Skin epidermis (tissue), 12 donors: ENCODE data around the gene CLSTN1.
"Not testable (repeated sequence)": the region's sequence is repeated elsewhere in the genome, so short reads cannot be mapped to it uniquely, and the experiment has no call there.

Experiments
- H3K27ac ChIP-seq, 21 experiments: fragments of 200-600 bp; sonication (generic) in 11 of 21; one replicate each; pipeline ENCODE4 v1.5.0; 2020; ENCODE audit warnings: mild to moderate bottlenecking in 3 of 21, inconsistent platforms in 2 of 21, moderate library complexity in 2 of 21
- H3K4me3 ChIP-seq, 7 experiments: fragments of 200-600 bp; sonication (generic) in 2 of 7; one replicate each; pipeline ENCODE4 v1.5.0; 2020; ENCODE audit warnings: inconsistent platforms in 2 of 7, mild to moderate bottlenecking in 2 of 7, moderate library complexity in 1 of 7

Gene CLSTN1

DNA sequence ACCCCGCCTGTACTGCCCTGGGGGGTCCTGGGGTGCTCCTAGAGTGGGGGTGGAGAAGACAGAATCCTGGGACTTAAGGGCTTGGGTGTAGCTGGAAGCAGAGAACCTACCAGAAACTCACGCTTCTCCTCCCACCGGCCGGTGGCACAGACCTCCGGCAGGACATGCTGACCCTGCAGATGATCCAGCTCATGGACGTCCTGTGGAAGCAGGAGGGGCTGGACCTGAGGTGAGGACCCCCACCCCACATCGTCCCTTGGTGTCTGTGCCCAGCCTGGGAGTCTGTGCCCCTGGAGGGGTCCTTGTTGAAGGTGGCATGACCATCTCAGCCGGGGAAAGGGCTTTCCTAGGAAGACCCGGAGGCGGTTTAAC is 101.4 kb downstream of the CLSTN1 start:
- H3K27ac ChIP-seq: no peak overlapping the region

GRCh38 chr1:9721606-9722377 is 102.0 kb downstream of the CLSTN1 start:
- H3K27ac ChIP-seq: peak overlapping the region in 8 of 21 experiments; percentile 3 to 54 (median 30)
- no peak overlapping the region for H3K4me3 ChIP-seq

More for the DNA sequence above, 101.4 kb downstream of the CLSTN1 start:
- H3K4me3 ChIP-seq: no peak overlapping the region

DNA sequence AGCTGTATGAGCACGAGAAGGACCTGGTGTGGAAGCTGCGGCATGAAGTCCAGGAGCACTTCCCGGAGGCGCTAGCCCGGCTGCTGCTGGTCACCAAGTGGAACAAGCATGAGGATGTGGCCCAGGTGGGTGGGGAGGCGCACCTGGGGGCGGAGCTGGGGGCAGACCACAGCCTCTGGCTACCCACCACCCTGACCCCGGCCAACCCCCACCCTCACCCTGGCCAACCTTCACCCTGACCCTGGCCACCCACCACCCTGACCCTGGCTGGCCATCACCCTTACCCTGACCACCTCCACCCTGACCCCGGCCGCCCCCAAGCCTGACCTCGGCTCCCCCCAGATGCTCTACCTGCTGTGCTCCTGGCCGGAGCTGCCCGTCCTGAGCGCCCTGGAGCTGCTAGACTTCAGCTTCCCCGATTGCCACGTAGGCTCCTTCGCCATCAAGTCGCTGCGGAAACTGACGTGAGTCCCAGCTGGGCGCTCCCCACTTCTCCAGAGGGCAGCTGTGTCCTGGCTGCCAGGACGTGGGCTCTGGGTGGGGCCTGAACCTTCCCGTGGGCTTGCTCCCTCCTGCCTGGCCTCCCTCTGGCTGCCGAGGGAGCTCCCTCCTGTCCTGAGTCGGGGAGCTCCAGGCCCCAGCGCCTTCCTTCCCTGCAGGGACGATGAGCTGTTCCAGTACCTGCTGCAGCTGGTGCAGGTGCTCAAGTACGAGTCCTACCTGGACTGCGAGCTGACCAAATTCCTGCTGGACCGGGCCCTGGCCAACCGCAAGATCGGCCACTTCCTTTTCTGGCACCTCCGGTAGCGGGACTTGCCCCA is 102.8 kb downstream of the CLSTN1 start:
- no peak overlapping the region for H3K4me3 ChIP-seq
- peak overlapping the region in 8 of 21 experiments; percentile 3 to 93 (median 30) for H3K27ac ChIP-seq

GRCh38 chr1:9719978-9720722 is 103.6 kb downstream of the CLSTN1 start:
- Histone ChIP-seq H3K27ac (peak overlapping the region in 9 of 21 experiments; percentile 21 to 99 (median 87)), H3K4me3 (no peak overlapping the region)

GRCh38 chr1:9718006-9718680 is 105.6 kb downstream of the CLSTN1 start:
- H3K27ac ChIP-seq: peak overlapping the region in 17 of 21 experiments; percentile 24 to 99 (median 83)
- H3K4me3 ChIP-seq: peak overlapping the region in 2 of 7 experiments; percentile 8 to 11

DNA sequence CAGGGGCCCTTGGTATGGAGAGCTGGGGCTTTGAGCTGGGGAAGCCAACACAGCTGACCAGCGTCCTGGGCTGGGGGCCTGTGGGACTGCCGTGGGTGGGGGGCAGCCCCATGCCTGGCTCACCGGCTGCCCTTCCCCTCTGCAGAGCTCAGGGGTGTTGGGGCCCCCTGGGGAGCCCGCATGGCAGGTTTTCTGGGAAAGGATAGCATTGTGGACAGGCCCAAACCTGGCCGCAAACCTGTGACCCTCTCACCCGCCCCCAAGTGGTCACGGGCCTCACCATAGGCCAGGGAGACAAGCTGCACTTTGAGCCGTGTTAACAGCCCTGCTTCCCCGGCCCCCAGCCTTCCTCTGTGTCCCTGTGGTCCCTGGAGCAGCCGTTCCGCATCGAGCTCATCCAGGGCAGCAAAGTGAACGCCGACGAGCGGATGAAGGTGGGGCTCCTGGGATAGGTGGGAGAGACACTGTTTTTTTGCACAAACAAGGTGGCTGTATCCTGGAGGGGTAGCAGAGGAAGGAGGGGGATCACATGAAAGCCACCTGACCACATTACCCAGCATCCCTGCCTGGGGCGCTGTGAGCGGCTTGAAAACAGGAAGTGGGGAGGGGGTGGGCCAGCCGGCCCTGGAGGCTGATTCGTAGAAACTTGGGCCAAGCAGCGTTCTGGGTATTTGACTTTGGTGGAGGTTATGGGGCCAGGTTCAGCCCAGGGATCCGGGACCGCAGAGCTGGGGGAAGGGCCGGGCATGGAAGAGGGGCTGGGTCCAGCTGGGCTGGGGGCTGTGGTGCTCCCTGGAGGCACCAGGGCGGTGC is 106.4 kb downstream of the CLSTN1 start:
- H3K4me3 ChIP-seq: peak overlapping the region in 5 of 7 experiments; percentile 2 to 17 (median 11)
- H3K27ac ChIP-seq: peak overlapping the region; percentile 18 to 99 (median 81)

DNA sequence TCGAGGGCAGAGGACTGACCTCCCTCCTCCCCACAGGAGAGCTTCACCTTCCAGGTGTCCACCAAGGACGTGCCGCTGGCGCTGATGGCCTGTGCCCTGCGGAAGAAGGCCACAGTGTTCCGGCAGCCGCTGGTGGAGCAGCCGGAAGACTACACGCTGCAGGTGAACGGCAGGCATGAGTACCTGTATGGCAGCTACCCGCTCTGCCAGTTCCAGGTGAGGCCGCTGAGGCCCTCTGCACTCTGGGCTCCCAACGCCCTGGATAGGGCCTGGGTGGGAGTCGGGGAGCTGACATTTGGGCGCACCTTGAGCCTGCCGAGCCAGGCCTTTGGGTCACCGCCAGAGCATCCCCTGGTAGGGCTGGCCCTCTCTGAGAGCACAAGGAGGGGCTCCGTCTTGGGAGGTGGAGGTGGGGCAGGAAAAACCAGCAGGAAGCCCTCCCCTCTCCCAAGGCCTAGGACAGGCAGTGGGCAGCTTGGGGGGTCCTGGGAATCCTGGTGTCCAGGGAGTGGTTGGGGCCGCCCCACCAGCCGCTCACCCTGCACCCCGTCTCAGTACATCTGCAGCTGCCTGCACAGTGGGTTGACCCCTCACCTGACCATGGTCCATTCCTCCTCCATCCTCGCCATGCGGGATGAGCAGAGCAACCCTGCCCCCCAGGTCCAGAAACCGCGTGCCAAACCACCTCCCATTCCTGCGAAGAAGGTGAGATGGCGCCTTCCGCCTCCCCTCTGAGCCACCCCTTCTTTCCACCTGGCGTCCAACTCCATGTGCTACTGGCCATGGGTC is 107.2 kb downstream of the CLSTN1 start:
- Histone ChIP-seq H3K4me3 (peak overlapping the region in 4 of 7 experiments; percentile 2 to 17 (median 8)), H3K27ac (peak overlapping the region; percentile 18 to 99 (median 81))

DNA sequence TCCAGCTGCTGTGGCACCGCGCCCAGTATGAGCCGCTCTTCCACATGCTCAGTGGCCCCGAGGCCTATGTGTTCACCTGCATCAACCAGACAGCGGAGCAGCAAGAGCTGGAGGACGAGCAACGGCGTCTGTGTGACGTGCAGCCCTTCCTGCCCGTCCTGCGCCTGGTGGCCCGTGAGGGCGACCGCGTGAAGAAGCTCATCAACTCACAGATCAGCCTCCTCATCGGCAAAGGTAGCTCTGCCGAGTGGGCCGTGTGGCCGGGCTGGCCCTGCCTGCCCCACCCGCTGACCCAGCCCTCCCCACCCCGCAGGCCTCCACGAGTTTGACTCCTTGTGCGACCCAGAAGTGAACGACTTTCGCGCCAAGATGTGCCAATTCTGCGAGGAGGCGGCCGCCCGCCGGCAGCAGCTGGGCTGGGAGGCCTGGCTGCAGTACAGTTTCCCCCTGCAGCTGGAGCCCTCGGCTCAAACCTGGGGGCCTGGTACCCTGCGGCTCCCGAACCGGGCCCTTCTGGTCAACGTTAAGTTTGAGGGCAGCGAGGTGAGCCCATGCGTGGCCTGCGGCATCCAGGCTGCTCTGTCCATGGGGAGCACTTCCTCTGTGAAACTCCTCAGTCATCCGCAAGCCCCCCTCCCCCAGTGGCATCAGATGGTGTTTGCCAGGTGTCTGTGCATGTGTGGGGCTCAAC is 108.1 kb downstream of the CLSTN1 start:
- H3K4me3 ChIP-seq: no peak overlapping the region
- peak overlapping the region in 11 of 21 experiments; percentile 40 to 99 (median 86) for H3K27ac ChIP-seq

- Histone ChIP-seq H3K27ac (peak overlapping the region in 2 of 21 experiments; percentile 87 to 93), H3K4me3 (no peak overlapping the region)
Observed at GRCh38 chr1:9714257-9714718, 109.5 kb downstream of the CLSTN1 start.

DNA sequence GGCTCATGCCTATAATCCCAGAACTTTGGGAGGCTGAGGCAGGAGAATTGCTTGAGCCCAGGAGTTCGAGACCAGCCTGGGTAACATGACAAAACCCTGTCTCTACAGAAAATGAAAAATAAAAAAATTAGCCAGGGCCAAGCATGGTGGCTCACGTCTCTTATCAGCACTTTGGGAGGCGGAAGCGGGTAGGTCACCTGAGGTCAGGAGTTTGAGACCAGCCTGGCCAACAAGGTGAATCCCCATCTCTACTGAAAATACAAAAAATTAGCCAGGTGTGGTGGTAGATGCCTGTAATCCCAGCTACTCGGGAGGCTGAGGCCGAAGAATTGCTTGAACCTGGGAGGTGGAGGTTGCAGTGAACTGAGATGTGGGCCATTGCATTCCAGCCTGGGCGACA is 111.0 kb downstream of the CLSTN1 start:
- not testable (repeated sequence) for H3K4me3 ChIP-seq, H3K27ac ChIP-seq

GRCh38 chr1:9711466-9712020 is 112.2 kb downstream of the CLSTN1 start:
- Histone ChIP-seq H3K4me3 (no peak overlapping the region), H3K27ac (no peak overlapping the region)

- no peak overlapping the region for H3K27ac ChIP-seq
- H3K4me3 ChIP-seq: no peak overlapping the region
Observed at GRCh38 chr1:9710037-9710436, 113.7 kb downstream of the CLSTN1 start.

- H3K27ac ChIP-seq: no peak overlapping the region
- H3K4me3 ChIP-seq: no peak overlapping the region
Observed at GRCh38 chr1:9706178-9706577, 117.6 kb downstream of the CLSTN1 start.

DNA sequence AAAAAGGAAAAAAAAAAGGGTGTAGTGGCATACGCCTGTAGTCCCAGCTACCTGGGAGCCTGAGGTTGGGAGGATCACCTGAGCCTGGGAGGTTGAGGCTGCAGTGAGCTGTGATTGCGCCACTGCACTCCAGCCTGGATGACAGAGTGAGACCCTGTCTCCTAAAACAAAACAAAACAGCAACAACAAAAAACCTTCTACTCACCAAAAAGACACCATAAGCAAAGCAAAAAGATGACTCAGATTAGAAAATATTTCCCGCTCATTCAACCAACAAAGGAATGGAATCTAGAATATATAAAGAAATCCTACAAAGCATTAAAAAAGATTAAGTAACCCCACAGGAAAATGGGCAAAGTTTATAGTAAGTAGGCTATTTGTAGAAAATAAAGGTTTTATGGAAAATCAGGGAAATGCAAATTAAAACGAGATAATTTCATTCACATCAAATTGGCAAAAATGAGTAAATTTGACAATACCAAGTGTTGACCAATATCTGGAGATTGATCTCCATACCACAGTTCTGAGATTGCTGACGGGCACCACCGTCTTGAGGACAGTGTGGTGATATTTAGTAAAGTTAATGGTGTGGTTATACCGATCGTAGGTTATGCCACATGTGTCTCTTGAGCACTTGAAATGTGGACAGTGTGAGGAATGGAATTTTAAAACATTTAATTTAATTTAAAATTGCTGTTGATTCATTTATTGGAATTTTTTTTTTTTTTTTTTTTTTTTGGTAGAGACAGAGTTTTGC is 118.2 kb downstream of the CLSTN1 start:
- Histone ChIP-seq H3K27ac (peak overlapping the region in 2 of 21 experiments; percentile 21 to 37), H3K4me3 (no peak overlapping the region)

GRCh38 chr1:9703681-9704080 is 120.1 kb downstream of the CLSTN1 start:
- Histone ChIP-seq H3K27ac (peak overlapping the region in 3 of 21 experiments; percentile 37 to 46 (median 44)), H3K4me3 (no peak overlapping the region)

DNA sequence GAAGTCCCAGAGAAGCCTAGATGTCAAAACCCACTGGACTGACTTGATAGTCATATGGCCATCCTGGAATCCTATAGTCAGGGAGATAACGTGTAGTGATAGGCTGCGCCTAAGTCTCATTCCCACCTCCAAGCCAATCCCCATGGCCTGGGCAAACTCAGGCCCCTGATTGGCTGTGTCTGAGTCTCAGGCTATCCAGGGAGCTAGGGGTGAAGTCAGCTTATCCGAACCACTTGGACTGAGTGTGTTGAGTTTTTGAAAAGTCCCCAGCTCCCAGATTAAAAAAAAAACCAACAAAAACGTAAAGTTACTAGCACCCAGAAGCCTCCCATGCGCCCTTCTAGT is 120.6 kb downstream of the CLSTN1 start:
- peak overlapping the region in 1 of 21 experiments; percentile 35 for H3K27ac ChIP-seq
- H3K4me3 ChIP-seq: no peak overlapping the region
